ENCODE measurements around the gene OR4D1.

The OR4D1 gene

DNA sequence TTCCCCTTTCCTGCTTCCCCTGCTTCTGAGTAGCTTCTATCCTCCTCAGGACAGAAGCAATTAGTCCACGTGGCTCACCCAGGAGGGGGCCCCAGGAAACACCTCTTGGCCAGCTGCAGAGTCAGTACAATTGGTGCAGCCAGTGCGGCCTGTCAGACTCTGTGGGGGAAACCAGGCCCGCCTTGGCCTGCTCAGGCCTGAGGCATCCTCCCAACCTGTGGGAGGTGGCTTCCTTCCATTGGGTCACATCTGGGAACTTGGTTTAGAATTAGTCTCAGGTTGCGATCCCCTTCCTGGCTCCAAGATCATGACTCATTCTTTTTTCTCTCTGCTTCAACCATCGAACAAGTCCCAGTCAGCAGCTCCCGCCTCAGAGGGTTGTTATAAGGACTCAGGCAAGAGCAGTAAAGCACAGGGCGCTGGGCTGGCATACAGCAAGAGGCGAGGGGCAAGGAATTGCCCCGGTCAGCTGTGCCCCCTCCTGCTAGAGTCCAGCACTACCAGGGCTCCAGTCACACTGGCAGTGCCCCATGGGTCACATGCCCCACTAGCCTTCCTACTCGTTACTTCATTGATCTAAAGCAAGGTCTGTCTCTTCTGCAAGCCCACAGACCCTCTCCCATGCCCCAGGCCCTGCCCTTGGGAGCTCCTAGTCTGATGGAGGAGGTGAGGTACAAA is 36.3 kb downstream of the OR4D1 start:
- TF ChIP-seq TAF1 (IDR thresholded peaks at IDR 0.05; ENCODE audit: borderline replicate concordance, low read depth, low read length) (no peak), POLR2A (IDR thresholded peaks at IDR 0.05; ENCODE audit: low read depth, low read length) (no peak), POLR2AphosphoS5 (IDR thresholded peaks at IDR 0.05; ENCODE audit: low read depth, low read length) (no peak)
- FAIRE-seq (no peak), DNase-seq (ENCODE audit: insufficient read length) (no peak)

GRCh38 chr17:58184986-58185761 is 37.0 kb downstream of the OR4D1 start:
- no peak for FAIRE-seq
- TF ChIP-seq TAF1 (IDR thresholded peaks at IDR 0.05; ENCODE audit: borderline replicate concordance, low read depth, low read length) (no peak), POLR2A (IDR thresholded peaks at IDR 0.05; ENCODE audit: low read depth, low read length) (no peak), POLR2AphosphoS5 (IDR thresholded peaks at IDR 0.05; ENCODE audit: low read depth, low read length) (no peak)
- DNase-seq (ENCODE audit: insufficient read length) = no peak

DNA sequence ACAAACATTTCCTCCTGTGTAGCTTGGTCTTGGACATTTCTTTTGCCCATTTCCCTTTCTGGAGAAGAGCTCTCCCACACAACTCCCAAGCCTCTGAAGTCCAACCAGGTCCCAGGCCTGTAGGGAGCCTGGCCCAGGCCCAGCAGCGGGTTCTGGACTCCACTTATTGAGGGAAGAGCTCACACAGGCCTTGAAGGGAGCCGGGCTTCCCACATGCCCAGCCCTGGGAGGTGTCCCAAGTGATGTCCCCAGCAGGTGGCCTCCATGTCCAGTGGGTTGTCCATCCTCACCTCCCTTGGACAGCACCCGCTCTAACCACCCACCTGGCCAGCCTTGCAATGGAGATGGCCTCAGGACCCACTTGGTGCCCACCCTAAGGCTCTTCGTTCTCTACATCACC is 38.4 kb downstream of the OR4D1 start:
- DNase-seq (ENCODE audit: insufficient read length) (no peak), FAIRE-seq (no peak)
- TF ChIP-seq TAF1 (IDR thresholded peaks at IDR 0.05; ENCODE audit: borderline replicate concordance, low read depth, low read length) = no peak
- no peak for TF ChIP-seq POLR2A (IDR thresholded peaks at IDR 0.05; ENCODE audit: low read depth, low read length)
- TF ChIP-seq POLR2AphosphoS5 (IDR thresholded peaks at IDR 0.05; ENCODE audit: low read depth, low read length) = no peak

DNA sequence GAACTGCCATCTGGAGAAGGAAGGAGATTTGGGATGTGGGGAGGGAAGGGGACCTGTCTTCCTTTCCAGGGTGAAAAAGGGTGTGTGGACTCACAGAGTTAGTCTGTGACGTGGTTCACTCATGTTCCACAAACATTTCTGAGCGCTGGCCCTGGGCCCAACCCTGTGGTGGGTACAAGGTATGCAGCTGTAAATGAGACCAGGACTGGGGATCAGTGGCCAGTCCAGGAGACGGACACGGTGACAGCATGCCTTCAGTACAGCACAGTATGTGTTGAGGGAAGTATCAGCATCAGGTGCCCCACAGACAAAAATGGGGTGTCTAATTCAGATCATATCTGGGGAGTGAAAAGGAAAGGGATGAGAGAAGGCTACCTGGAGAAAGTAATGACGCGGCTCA is 38.9 kb downstream of the OR4D1 start:
- FAIRE-seq = no peak
- DNase-seq (ENCODE audit: insufficient read length) = no peak
- TF ChIP-seq POLR2A (IDR thresholded peaks at IDR 0.05; ENCODE audit: low read depth, low read length) (no peak), TAF1 (IDR thresholded peaks at IDR 0.05; ENCODE audit: borderline replicate concordance, low read depth, low read length) (no peak), POLR2AphosphoS5 (IDR thresholded peaks at IDR 0.05; ENCODE audit: low read depth, low read length) (no peak)

DNA sequence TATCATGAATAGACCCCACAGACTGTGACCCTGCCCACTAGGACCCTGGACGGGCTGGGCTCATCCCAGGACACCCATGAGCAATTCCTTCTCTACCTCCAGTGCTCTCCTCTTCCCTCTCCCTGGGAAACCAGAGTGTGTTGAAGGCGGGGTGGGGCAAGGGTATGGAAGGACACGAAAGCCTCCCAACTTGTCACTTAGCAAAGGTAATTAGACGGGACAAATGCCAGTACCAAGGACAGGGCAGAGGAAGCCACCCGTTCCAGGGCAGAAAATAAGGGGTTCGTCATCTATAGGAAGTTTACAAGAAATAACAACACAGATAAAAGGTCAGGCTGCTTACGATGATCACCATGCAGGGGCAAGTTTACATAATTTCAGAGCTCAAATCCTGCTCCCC is 39.5 kb downstream of the OR4D1 start:
- TF ChIP-seq POLR2AphosphoS5 (IDR thresholded peaks at IDR 0.05; ENCODE audit: low read depth, low read length) (no peak), POLR2A (IDR thresholded peaks at IDR 0.05; ENCODE audit: low read depth, low read length) (no peak), TAF1 (IDR thresholded peaks at IDR 0.05; ENCODE audit: borderline replicate concordance, low read depth, low read length) (no peak)
- no peak for FAIRE-seq
- no peak for DNase-seq (ENCODE audit: insufficient read length)

DNA sequence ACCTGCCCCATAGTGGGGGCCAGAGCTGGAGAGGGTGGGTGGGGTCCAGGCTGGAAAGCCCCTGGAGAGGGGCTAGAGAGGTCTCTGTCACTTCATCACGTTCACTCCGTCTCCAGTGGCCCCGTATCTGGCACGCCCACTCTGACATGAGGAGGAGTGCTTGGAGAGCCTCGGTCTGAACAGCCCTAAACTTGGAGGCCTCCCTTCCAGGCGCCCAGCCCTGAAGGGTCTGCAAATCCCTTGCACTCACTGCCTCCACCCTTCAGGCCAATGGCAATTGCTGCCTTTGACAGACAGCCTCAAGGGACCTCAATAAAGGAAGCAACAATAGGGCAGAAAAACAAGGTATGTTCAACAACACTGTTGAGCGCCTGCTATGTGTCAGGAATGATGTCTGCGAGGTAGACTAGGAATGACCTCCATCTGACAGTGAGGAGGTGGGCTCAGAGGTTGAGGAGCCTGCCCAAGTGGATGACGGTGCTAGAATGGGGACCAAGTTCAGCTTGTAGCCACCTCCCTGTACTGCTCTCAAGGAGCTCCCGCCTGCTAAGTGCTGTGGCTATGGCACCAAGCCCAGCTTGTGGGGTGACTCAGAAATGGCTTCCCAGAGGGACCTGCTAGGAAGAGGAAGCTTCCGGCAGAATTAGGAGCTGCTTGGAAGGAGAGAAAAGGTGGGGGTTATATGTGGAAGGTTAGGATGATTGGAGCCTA is 41.4 kb downstream of the OR4D1 start:
- FAIRE-seq (no peak), DNase-seq (ENCODE audit: insufficient read length) (no peak)
- TF ChIP-seq POLR2AphosphoS5 (IDR thresholded peaks at IDR 0.05; ENCODE audit: low read depth, low read length) (no peak), POLR2A (IDR thresholded peaks at IDR 0.05; ENCODE audit: low read depth, low read length) (no peak), TAF1 (IDR thresholded peaks at IDR 0.05; ENCODE audit: borderline replicate concordance, low read depth, low read length) (no peak)

GRCh38 chr17:58191241-58191896 is 43.2 kb downstream of the OR4D1 start:
- no peak for TF ChIP-seq POLR2A (IDR thresholded peaks at IDR 0.05; ENCODE audit: low read depth, low read length)
- TF ChIP-seq TAF1 (IDR thresholded peaks at IDR 0.05; ENCODE audit: borderline replicate concordance, low read depth, low read length) = no peak
- DNase-seq (ENCODE audit: insufficient read length) = no peak
- no peak for FAIRE-seq

- DNase-seq (ENCODE audit: insufficient read length) (no peak), FAIRE-seq (no peak)
- TF ChIP-seq POLR2AphosphoS5 (IDR thresholded peaks at IDR 0.05; ENCODE audit: low read depth, low read length) = no peak
These were observed 44.4 kb downstream of the OR4D1 start, which contains the start of gene EPX for GRCh38 chr17:58192612-58193011. Gene EPX (plus strand): TSS chr17:58192726. CDS start chr17:58192847, 121 bp downstream.

GRCh38 chr17:58193641-58194255 is 45.6 kb downstream of the OR4D1 start:
- no peak for FAIRE-seq
- no peak for TF ChIP-seq POLR2A (IDR thresholded peaks at IDR 0.05; ENCODE audit: low read depth, low read length)
- no peak for TF ChIP-seq POLR2AphosphoS5 (IDR thresholded peaks at IDR 0.05; ENCODE audit: low read depth, low read length)
- TF ChIP-seq TAF1 (IDR thresholded peaks at IDR 0.05; ENCODE audit: borderline replicate concordance, low read depth, low read length) = no peak
- DNase-seq (ENCODE audit: insufficient read length) = no peak

DNA sequence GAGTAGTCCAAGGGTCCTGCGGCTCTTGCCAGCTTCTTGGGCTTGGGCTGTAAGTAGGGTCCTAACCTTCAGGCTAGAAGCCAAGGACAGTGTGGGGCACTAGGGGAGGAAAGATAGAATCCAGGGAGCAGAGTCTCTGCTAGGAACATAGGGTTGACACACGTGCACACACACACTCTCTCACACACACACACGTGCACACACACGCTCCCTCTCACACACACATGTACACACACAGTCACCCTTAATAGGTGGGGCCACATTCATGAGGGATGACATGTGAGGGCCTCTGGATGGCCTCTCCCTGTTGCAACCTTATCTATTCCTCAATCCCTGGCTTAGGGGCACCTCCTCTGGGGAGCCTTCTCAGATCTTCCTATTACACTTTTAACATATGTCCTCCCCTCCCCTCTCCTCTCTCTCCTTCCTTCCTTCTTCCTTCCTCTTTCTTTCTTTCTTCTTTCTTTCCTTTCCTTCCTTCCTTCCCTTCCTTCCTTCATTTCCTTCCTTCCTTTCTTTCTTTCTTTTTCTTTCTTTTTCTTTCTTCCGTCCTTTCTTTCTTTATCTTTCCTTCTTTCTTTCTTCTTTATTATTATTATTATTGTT is 47.4 kb downstream of the OR4D1 start:
- TF ChIP-seq POLR2AphosphoS5 (IDR thresholded peaks at IDR 0.05; ENCODE audit: low read depth, low read length) (no peak), TAF1 (IDR thresholded peaks at IDR 0.05; ENCODE audit: borderline replicate concordance, low read depth, low read length) (no peak), POLR2A (IDR thresholded peaks at IDR 0.05; ENCODE audit: low read depth, low read length) (no peak)
- no peak for FAIRE-seq
- DNase-seq (ENCODE audit: insufficient read length) = no peak

DNA sequence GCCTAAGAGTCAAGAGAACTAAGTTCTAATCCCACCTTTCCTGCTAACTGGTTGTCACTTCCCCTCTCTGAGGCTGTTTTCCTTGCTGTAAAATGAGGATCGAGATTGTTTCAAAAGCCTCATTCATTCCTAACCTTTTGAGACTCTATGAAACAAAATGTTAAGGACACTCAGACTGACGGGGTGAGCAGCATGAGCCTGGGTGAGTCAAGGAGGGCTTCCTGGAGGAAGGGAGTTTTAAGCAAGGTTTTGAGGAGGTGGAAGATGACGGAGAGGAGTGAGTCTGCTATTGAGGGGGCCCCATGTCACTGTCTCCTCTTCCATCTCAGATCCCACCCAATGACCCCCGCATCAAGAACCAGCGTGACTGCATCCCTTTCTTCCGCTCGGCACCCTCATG is 48.4 kb downstream of the OR4D1 start:
- DNase-seq (ENCODE audit: insufficient read length) (no peak), FAIRE-seq (no peak)
- TF ChIP-seq POLR2A (IDR thresholded peaks at IDR 0.05; ENCODE audit: low read depth, low read length) = no peak
- TF ChIP-seq POLR2AphosphoS5 (IDR thresholded peaks at IDR 0.05; ENCODE audit: low read depth, low read length) = no peak
- TF ChIP-seq TAF1 (IDR thresholded peaks at IDR 0.05; ENCODE audit: borderline replicate concordance, low read depth, low read length) = no peak
